PC-9 (cell line): Measurements from ENCODE around the gene SUGCT. TPM values are rescaled to one million over a fixed set of nuclear protein-coding genes. Genes with fewer than 3 reads are reported as not detected.

Source experiments
- BruUV-seq: library from RNA; stranded (reverse); fragments of 400-500 nt; replicated peaks from 2 replicates; lab custom pipeline; 2021; lab: Mats Ljungman, UMichigan
- CTCF ChIA-PET: fragments of 300-600 bp; sonication (Branson Sonifier 250); formaldehyde crosslinking; loops from one replicate; lab custom pipeline; 2022; ENCODE audit warnings: antibody characterized with exemption; lab: Charles Lee
- POLR2A ChIA-PET: fragments of 300-600 bp; sonication (Branson Sonifier 250); formaldehyde crosslinking; loops from one replicate; lab custom pipeline; 2022; ENCODE audit warnings: antibody characterized with exemption; ENCODE audit not compliant: unreplicated experiment; lab: Charles Lee
- DNase-seq, 2 experiments: peaks; one replicate each; pipeline versions ENCODE4 v3.0.0 to v3.0.0-alpha.2; 2015 to 2022; ENCODE audit warnings: mixed read lengths in 1 of 2
- H2AFZ ChIP-seq: fragments of 200-600 bp; sonication (generic); 2 replicates; pipeline ENCODE4 v1.8.1; 2017; ENCODE audit warnings: antibody characterized with exemption
- H3F3A ChIP-seq: fragments of 200-600 bp; sonication (generic); 2 replicates; pipeline ENCODE4 v1.8.1; 2017; ENCODE audit warnings: antibody characterized with exemption, mild to moderate bottlenecking, low read depth; ENCODE audit not compliant: insufficient read depth
- H3K27ac ChIP-seq: fragments of 200-600 bp; sonication (generic); 2 replicates; pipeline ENCODE4 v1.6.1; 2016; ENCODE audit warnings: mixed run types
- H3K27me3 ChIP-seq: fragments of 200-600 bp; sonication (generic); 2 replicates; pipeline ENCODE4 v1.6.1; 2016; ENCODE audit warnings: low read depth, mixed run types; ENCODE audit not compliant: insufficient read depth
- H3K36me3 ChIP-seq: fragments of 200-600 bp; sonication (generic); 2 replicates; pipeline ENCODE4 v1.6.1; 2016; ENCODE audit warnings: low read depth, mixed run types
- H3K4me1 ChIP-seq: fragments of 200-600 bp; sonication (generic); replicated peaks from 2 replicates; pipeline ENCODE4 v1.6.1; 2016; ENCODE audit warnings: mixed run types; ENCODE audit not compliant: insufficient read depth
- H3K4me2 ChIP-seq: fragments of 200-600 bp; sonication (generic); 2 replicates; pipeline ENCODE4 v1.6.1; 2017; ENCODE audit warnings: mixed run types
- H3K4me3 ChIP-seq: fragments of 200-600 bp; sonication (generic); 2 replicates; pipeline ENCODE4 v1.6.1; 2016; ENCODE audit warnings: mixed run types
- H3K79me2 ChIP-seq: fragments of 200-600 bp; sonication (generic); 2 replicates; pipeline ENCODE4 v1.6.1; 2017; ENCODE audit warnings: low read depth, mixed run types
- H3K9me2 ChIP-seq: fragments of 200-600 bp; sonication (generic); 2 replicates; pipeline ENCODE4 v1.8.1; 2017; ENCODE audit warnings: mild to moderate bottlenecking; ENCODE audit not compliant: insufficient read depth
- H3K9me3 ChIP-seq: fragments of 200-600 bp; sonication (generic); 2 replicates; pipeline ENCODE4 v1.8.1; 2016; ENCODE audit warnings: low read depth; ENCODE audit not compliant: insufficient read depth
- H4K20me1 ChIP-seq: fragments of 200-600 bp; sonication (generic); 2 replicates; pipeline ENCODE4 v1.8.1; 2017; ENCODE audit not compliant: insufficient read depth
- CTCF ChIP-seq: fragments of 200-600 bp; sonication (generic); conservative IDR thresholded peaks from 2 replicates; pipeline ENCODE4 v1.6.1; 2017; ENCODE audit warnings: mixed run types, antibody characterized with exemption, mild to moderate bottlenecking, moderate library complexity
- EZH2 ChIP-seq: fragments of 200-600 bp; sonication (generic); IDR thresholded peaks from 2 replicates; pipeline ENCODE4 v1.8.0; 2017; ENCODE audit warnings: antibody characterized with exemption, low read depth
- intact Hi-C: fragments of 100-400 bp; cut with micrococcal nuclease; formaldehyde crosslinking; loops from one replicate; pipeline ENCODE4 v1.10.0; 2022; ENCODE audit not compliant: unreplicated experiment
- total RNA-seq: library from RNA; stranded (reverse); gene quantifications from 2 replicates; pipeline ENCODE4 v1.2.3, GENCODE V29; 2021

The SUGCT gene
- total RNA-seq, 1 experiment from 2014 or later: 3.5 TPM

GRCh38 chr7:40468891-40469864 lies 334.4 kb downstream of the SUGCT start:
- POLR2A ChIA-PET: no interaction called here
- no peaks in the 10 kb centered on the region for H3K79me2 ChIP-seq
- H3F3A ChIP-seq: no peaks in the 10 kb centered on the region
- no peaks in the 10 kb centered on the region for H3K9me2 ChIP-seq
- no peak overlapping the region for H3K4me2 ChIP-seq
- H4K20me1 ChIP-seq: no peaks in the 10 kb centered on the region
- H3K4me3 ChIP-seq: no peak overlapping the region
- H3K27ac ChIP-seq: no peak overlapping the region
- BruUV-seq: no TSS peak
- TF ChIP-seq EZH2 (no peak), CTCF (no peak)
- CTCF ChIA-PET: interaction anchor here (0.7 kb wide), 1 partner anchor 294 kb away, joined by 3 read pairs; no protein-coding TSS in a partner anchor
- H3K4me1 ChIP-seq: no peaks in the 10 kb centered on the region
- intact Hi-C loops: no loop called here
- no peak for DNase-seq
- no peaks in the 10 kb centered on the region for H3K9me3 ChIP-seq
- no peaks in the 10 kb centered on the region for H3K36me3 ChIP-seq
- H3K27me3 ChIP-seq: no peaks in the 10 kb centered on the region
- peak overlapping the region; percentile 9; the same call in 1 of the 2 replicates for H2AFZ ChIP-seq

GRCh38 chr7:40470091-40470592 lies 335.3 kb downstream of the SUGCT start:
- H3K9me2 ChIP-seq: no peaks in the 10 kb centered on the region
- H3K4me3 ChIP-seq: no peak overlapping the region
- H3K79me2 ChIP-seq: no peaks in the 10 kb centered on the region
- intact Hi-C loops: no loop called here
- H3K4me1 ChIP-seq: no peaks in the 10 kb centered on the region
- TF ChIP-seq CTCF (no peak), EZH2 (no peak)
- no peak overlapping the region for H3K4me2 ChIP-seq
- H2AFZ ChIP-seq: no peak overlapping the region
- H3K27ac ChIP-seq: no peak overlapping the region
- ChIA-PET POLR2A (no interaction called here), CTCF (no interaction called here)
- H3K27me3 ChIP-seq: no peaks in the 10 kb centered on the region
- no peaks in the 10 kb centered on the region for H3K9me3 ChIP-seq
- H4K20me1 ChIP-seq: no peaks in the 10 kb centered on the region
- no TSS peak for BruUV-seq
- DNase-seq: no peak
- H3F3A ChIP-seq: no peaks in the 10 kb centered on the region
- no peaks in the 10 kb centered on the region for H3K36me3 ChIP-seq

- POLR2A ChIA-PET: no interaction called here
- intact Hi-C loops: no loop called here
- no peak overlapping the region for H3K4me3 ChIP-seq
Observed at GRCh38 chr7:40470817-40471216, 336.0 kb downstream of the SUGCT start.

More at GRCh38 chr7:40470817-40471216, 336.0 kb downstream of the SUGCT start:
- H3K4me1 ChIP-seq: no peaks in the 10 kb centered on the region
- no TSS peak for BruUV-seq
- no peaks in the 10 kb centered on the region for H4K20me1 ChIP-seq
- DNase-seq: no peak
- no peak overlapping the region for H3K27ac ChIP-seq
- H3K9me2 ChIP-seq: no peaks in the 10 kb centered on the region
- H3K27me3 ChIP-seq: no peaks in the 10 kb centered on the region
- no peaks in the 10 kb centered on the region for H3K36me3 ChIP-seq
- TF ChIP-seq CTCF (no peak), EZH2 (no peak)
- no peaks in the 10 kb centered on the region for H3F3A ChIP-seq
- CTCF ChIA-PET: no interaction called here
- H2AFZ ChIP-seq: no peak overlapping the region
- H3K9me3 ChIP-seq: no peaks in the 10 kb centered on the region
- no peaks in the 10 kb centered on the region for H3K79me2 ChIP-seq
- H3K4me2 ChIP-seq: no peak overlapping the region
